Measurements from ENCODE around the gene DERA. TPM values are rescaled to one million over a fixed set of nuclear protein-coding genes. Genes with fewer than 3 reads are reported as not detected.

DERA gene
- total RNA-seq, 1 experiment from 2014 or later = 22.6 TPM

DNA sequence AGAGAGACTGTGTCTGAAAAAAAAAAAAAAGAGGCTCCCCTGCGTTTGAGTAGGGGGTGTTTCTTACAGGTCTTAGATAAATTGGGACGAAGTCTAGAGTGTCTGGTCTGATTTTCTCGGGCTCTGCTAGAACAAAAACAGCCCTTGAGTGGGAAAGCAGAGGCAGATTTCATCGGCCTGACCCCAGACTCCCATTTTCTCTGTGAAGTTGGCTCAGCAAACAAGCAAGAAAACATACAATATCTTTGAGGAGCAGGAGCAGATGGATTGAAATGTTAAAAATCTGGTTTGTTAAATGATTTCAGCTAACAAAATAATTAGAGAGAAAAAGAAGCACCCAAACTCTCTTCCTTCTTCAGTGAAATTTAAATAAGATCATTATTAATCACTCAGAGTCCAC, 44.1 kb downstream of the DERA start:
- no peak overlapping the region for H3K4me3 ChIP-seq (ENCODE audit: low read depth in 2 of 2, low read length in 2 of 2)
- no peak overlapping the region for H3K27ac ChIP-seq (ENCODE audit: low read length)
- ChIA-PET CTCF (no interaction called here), POLR2A (no interaction called here)
- no TSS peak for BruUV-seq (replicated peaks)
- intact Hi-C loops (cut with micrococcal nuclease; ENCODE audit: unreplicated experiment) (no loop called here), in situ Hi-C loops (cut with HindIII; ENCODE audit: low pct_unique_long_range_greater_than_20kb, low sequenced_read_pairs) (no loop called here)
- no peaks in the 10 kb centered on the region for H3K9me3 ChIP-seq (ENCODE audit: control insufficient read depth, insufficient read depth, low read depth, low read length)
- TF ChIP-seq POLR2AphosphoS5 (IDR thresholded peaks at IDR 0.05; ENCODE audit: low read depth, low read length) = no peak
- no peak for TF ChIP-seq REST (IDR thresholded peaks at IDR 0.05; ENCODE audit: insufficient read depth in 1 of 2, low read depth in 2 of 2, low read length in 1 of 2)
- TF ChIP-seq CTCF (IDR thresholded peaks at IDR 0.05) = no peak
- TF ChIP-seq SIN3A (IDR thresholded peaks at IDR 0.05; ENCODE audit: borderline replicate concordance, insufficient read depth, low read depth, low read length) = no peak
- no peak for TF ChIP-seq TCF7L2 (IDR thresholded peaks at IDR 0.05; ENCODE audit: low read depth, low read length)
- H3K36me3 ChIP-seq (ENCODE audit: control insufficient read depth, insufficient read depth, low read length) = no peaks in the 10 kb centered on the region
- DNase-seq (ENCODE audit: low read depth, low spot score) = no peak
- H3K4me1 ChIP-seq (ENCODE audit: control insufficient read depth, insufficient read depth, low read length) = no peaks in the 10 kb centered on the region
- no peak for ATAC-seq
- H3K27me3 ChIP-seq (ENCODE audit: control insufficient read depth, insufficient read depth, low read length) = no peaks in the 10 kb centered on the region

DNA sequence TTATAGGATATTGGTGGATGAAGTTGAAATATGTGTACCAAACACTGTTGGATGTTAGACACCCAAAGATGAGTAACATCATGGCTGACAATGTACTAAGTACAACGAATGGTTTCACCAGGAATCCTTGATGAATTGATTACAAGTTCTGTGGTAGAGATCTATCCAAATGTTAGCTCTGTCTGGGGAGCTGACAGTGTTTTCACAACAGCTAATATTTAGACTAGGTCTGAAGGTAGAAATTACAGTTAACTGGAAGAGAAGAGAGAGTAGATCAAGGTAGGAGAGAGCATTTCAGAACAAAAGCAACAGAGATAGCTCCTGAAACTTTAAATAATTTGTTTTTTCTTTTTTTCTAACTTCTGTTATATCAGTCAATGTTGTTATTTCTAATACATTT, 44.9 kb downstream of the DERA start:
- no peaks in the 10 kb centered on the region for H3K9me3 ChIP-seq (ENCODE audit: control insufficient read depth, insufficient read depth, low read depth, low read length)
- no peaks in the 10 kb centered on the region for H3K36me3 ChIP-seq (ENCODE audit: control insufficient read depth, insufficient read depth, low read length)
- no peaks in the 10 kb centered on the region for H3K27me3 ChIP-seq (ENCODE audit: control insufficient read depth, insufficient read depth, low read length)
- no peak overlapping the region for H3K27ac ChIP-seq (ENCODE audit: low read length)
- ChIA-PET CTCF (no interaction called here), POLR2A (no interaction called here)
- TF ChIP-seq CTCF (IDR thresholded peaks at IDR 0.05) = no peak
- TF ChIP-seq SIN3A (IDR thresholded peaks at IDR 0.05; ENCODE audit: borderline replicate concordance, insufficient read depth, low read depth, low read length) = no peak
- TF ChIP-seq REST (IDR thresholded peaks at IDR 0.05; ENCODE audit: insufficient read depth in 1 of 2, low read depth in 2 of 2, low read length in 1 of 2) = no peak
- no peak for TF ChIP-seq TCF7L2 (IDR thresholded peaks at IDR 0.05; ENCODE audit: low read depth, low read length)
- no peak for TF ChIP-seq POLR2AphosphoS5 (IDR thresholded peaks at IDR 0.05; ENCODE audit: low read depth, low read length)
- intact Hi-C loops (cut with micrococcal nuclease; ENCODE audit: unreplicated experiment) = no loop called here
- no peak overlapping the region for H3K4me3 ChIP-seq (ENCODE audit: low read depth in 2 of 2, low read length in 2 of 2)
- BruUV-seq (replicated peaks) = no TSS peak
- no peaks in the 10 kb centered on the region for H3K4me1 ChIP-seq (ENCODE audit: control insufficient read depth, insufficient read depth, low read length)
- ATAC-seq = no peak
- DNase-seq (ENCODE audit: low read depth, low spot score) = no peak
- in situ Hi-C loops (cut with HindIII; ENCODE audit: low pct_unique_long_range_greater_than_20kb, low sequenced_read_pairs) = no loop called here

All from Panc1 (cell line).